Left colon (tissue), 2 donors: ENCODE results near the gene MNT. TPM values are rescaled to one million over a fixed set of nuclear protein-coding genes. Genes with fewer than 3 reads are reported as not detected.
"Not testable (repeated sequence)": the region's sequence is repeated elsewhere in the genome, so short reads cannot be mapped to it uniquely, and the experiment has no call there.

ENCODE experiments used
- ATAC-seq: fragments of 200-7000 bp; cut with Tn5 transposase; one replicate; pipeline ENCODE4 v1.9.1; 2020; ENCODE audit warnings: mild to moderate bottlenecking, moderate library complexity
- DNase-seq, 2 donors: peaks; one replicate each; pipeline ENCODE4 v3.0.0-alpha.2; 2020
- intact Hi-C, 2 donors: fragments of 100-400 bp; cut with DNase I in 1 of 2; cut with micrococcal nuclease in 1 of 2; formaldehyde crosslinking; loops; one replicate each; pipeline versions ENCODE4 v1.11.2 to v1.14.0; 2022; cut with DNase I, micrococcal nuclease
- long read RNA-seq: library from polyadenylated mRNA; unstranded; transcript quantifications from one replicate; pipeline ENCODE4 v2.0.0, GENCODE V29; 2021
- total RNA-seq, 2 donors: library from RNA; stranded (reverse); fragmentation: NEBNext Ultra II Directional; extraction: Animal tissue kit (Norgen Biotek cat#: 25700); gene quantifications; one replicate each; pipeline ENCODE4 v1.2.1, GENCODE V29; 2021
- donor health status: DM: no; HTN: no; CAD: no.
- donor health status: DM: yes; HTN: yes; CAD: no.

Gene MNT
- 10 to 100 TPM; 22.3 to 25.6 TPM for total RNA-seq
- long read RNA-seq, partial matches to known transcripts = 0 of 1 reads
- long read RNA-seq, other reads (novel, unspliced or antisense) = 1 of 1 reads

- ATAC-seq (peak; percentile 52), DNase-seq (peak; percentile 94 to 95)
- intact Hi-C loops = no loop called here
These were observed at the start of gene MNT for GRCh38 chr17:2400877-2401425. Gene MNT (minus strand): TSS chr17:2401060. CDS start chr17:2400712, 348 bp downstream.

GRCh38 chr17:2450016-2450650 lies 49.3 kb upstream of the MNT start:
- intact Hi-C loops = no loop called here
- DNase-seq (no peak), ATAC-seq (no peak)

GRCh38 chr17:2449486-2449885 lies 48.6 kb upstream of the MNT start:
- ATAC-seq = no peak
- no peak for DNase-seq
- intact Hi-C loops = no loop called here

GRCh38 chr17:2447479-2447878 lies 46.6 kb upstream of the MNT start:
- ATAC-seq, intact Hi-C loops, DNase-seq: not testable (repeated sequence)

GRCh38 chr17:2445638-2446037 lies 44.8 kb upstream of the MNT start:
- no peak for DNase-seq
- intact Hi-C loops = no loop called here
- no peak for ATAC-seq

- intact Hi-C loops = no loop called here
- ATAC-seq (no peak), DNase-seq (no peak)
These were observed 43.5 kb upstream of the MNT start for GRCh38 chr17:2444382-2444781.

GRCh38 chr17:2442166-2442565 lies 41.3 kb upstream of the MNT start:
- ATAC-seq (peak; percentile 92), DNase-seq (no peak)
- intact Hi-C loops = no loop called here

GRCh38 chr17:2440930-2441329 lies 40.1 kb upstream of the MNT start:
- ATAC-seq = no peak
- DNase-seq = no peak
- intact Hi-C loops = no loop called here

- DNase-seq, intact Hi-C loops, ATAC-seq: not testable (repeated sequence)
These were observed 39.1 kb upstream of the MNT start for GRCh38 chr17:2439997-2440396.

- ATAC-seq = no peak
- intact Hi-C loops = no loop called here
- DNase-seq = no peak
These were observed 38.0 kb upstream of the MNT start for GRCh38 chr17:2438823-2439222.

GRCh38 chr17:2436316-2436905 lies 35.6 kb upstream of the MNT start:
- ATAC-seq (no peak), DNase-seq (no peak)
- intact Hi-C loops = no loop called here

- no peak for ATAC-seq
- no peak for DNase-seq
- intact Hi-C loops = no loop called here
These were observed 35.0 kb upstream of the MNT start for GRCh38 chr17:2435862-2436261.

- ATAC-seq (no peak), DNase-seq (no peak)
- intact Hi-C loops = no loop called here
These were observed 34.4 kb upstream of the MNT start for GRCh38 chr17:2435181-2435741.

- DNase-seq (no peak), ATAC-seq (no peak)
- intact Hi-C loops = no loop called here
These were observed 32.8 kb upstream of the MNT start for GRCh38 chr17:2433696-2434095.

GRCh38 chr17:2427910-2428309 lies 27.1 kb upstream of the MNT start:
- DNase-seq (no peak), ATAC-seq (no peak)
- intact Hi-C loops = no loop called here

GRCh38 chr17:2427215-2427614 lies 26.4 kb upstream of the MNT start:
- intact Hi-C loops = no loop called here
- no peak for ATAC-seq
- DNase-seq = no peak

- intact Hi-C loops = no loop called here
- no peak for ATAC-seq
These were observed 22.4 kb upstream of the MNT start for GRCh38 chr17:2423271-2423670.

GRCh38 chr17:2421315-2422147 lies 20.7 kb upstream of the MNT start:
- no peak for DNase-seq
- peak; percentile 65 for ATAC-seq
- intact Hi-C loops = no loop called here

More at GRCh38 chr17:2423271-2423670, 22.4 kb upstream of the MNT start:
- DNase-seq = no peak

- DNase-seq (no peak), ATAC-seq (no peak)
- intact Hi-C loops = no loop called here
These were observed 19.3 kb upstream of the MNT start for GRCh38 chr17:2420176-2420575.
